GM23338 (cell line): ENCODE results near the gene HMCES. TPM values are rescaled to one million over a fixed set of nuclear protein-coding genes. Genes with fewer than 3 reads are reported as not detected.

Experiments
- ATAC-seq: fragments of 200-7000 bp; cut with Tn5 transposase; 3 replicates; pipeline ENCODE4 v1.9.1; 2020
- DNase-seq: peaks from one replicate; pipeline ENCODE4 v3.0.0-alpha.2; 2015; ENCODE audit warnings: low spot score
- H2AFZ ChIP-seq: fragments of 200-600 bp; sonication (generic); 2 replicates; pipeline ENCODE4 v1.8.0; 2016; ENCODE audit warnings: antibody characterized with exemption, mild to moderate bottlenecking, moderate library complexity
- H3F3A ChIP-seq: fragments of 200-600 bp; sonication (generic); replicated peaks from 2 replicates; pipeline ENCODE4 v1.8.0; 2017; ENCODE audit warnings: antibody characterized with exemption, mixed run types, low read depth
- H3K27ac ChIP-seq: fragments of 200-600 bp; sonication (generic); 2 replicates; pipeline ENCODE4 v1.6.1; 2016; ENCODE audit warnings: low read depth
- H3K27me3 ChIP-seq: fragments of 200-600 bp; sonication (generic); 2 replicates; pipeline ENCODE4 v1.8.0; 2016; ENCODE audit warnings: mild to moderate bottlenecking, mixed run types, moderate library complexity; ENCODE audit not compliant: insufficient read depth
- H3K36me3 ChIP-seq: fragments of 200-600 bp; sonication (generic); 2 replicates; pipeline ENCODE4 v1.8.0; 2016; ENCODE audit warnings: mild to moderate bottlenecking; ENCODE audit not compliant: insufficient read depth
- H3K4me1 ChIP-seq: fragments of 200-600 bp; sonication (generic); 2 replicates; pipeline ENCODE4 v1.8.0; 2016; ENCODE audit warnings: mild to moderate bottlenecking, moderate library complexity; ENCODE audit not compliant: insufficient read depth
- H3K4me2 ChIP-seq: fragments of 200-600 bp; sonication (generic); 2 replicates; pipeline ENCODE4 v1.7.1; 2017; ENCODE audit warnings: mixed run types
- H3K4me3 ChIP-seq: fragments of 200-600 bp; sonication (generic); 2 replicates; pipeline ENCODE4 v1.6.1; 2016; ENCODE audit warnings: mixed run types
- H3K79me2 ChIP-seq: fragments of 200-600 bp; sonication (generic); replicated peaks from 2 replicates; pipeline ENCODE4 v1.8.0; 2017; ENCODE audit warnings: mild to moderate bottlenecking; ENCODE audit not compliant: insufficient read depth
- H3K9me2 ChIP-seq: fragments of 200-600 bp; sonication (generic); 2 replicates; pipeline ENCODE4 v1.8.0; 2017; ENCODE audit not compliant: insufficient read depth
- H4K20me1 ChIP-seq: fragments of 200-600 bp; sonication (generic); replicated peaks from 2 replicates; pipeline ENCODE4 v1.8.0; 2017; ENCODE audit warnings: mild to moderate bottlenecking; ENCODE audit not compliant: insufficient read depth
- H3K27ac Mint-ChIP-seq: 2 replicates; pipeline ENCODE4 v1.8.0; 2020; ENCODE audit warnings: inconsistent platforms, mild to moderate bottlenecking, moderate library complexity, mixed read lengths
- H3K27me3 Mint-ChIP-seq: 3 replicates; pipeline ENCODE4 v1.8.0; 2022; ENCODE audit warnings: low read depth, mild to moderate bottlenecking, moderate library complexity, mixed read lengths, inconsistent platforms; ENCODE audit not compliant: insufficient read depth, poor library complexity
- H3K36me3 Mint-ChIP-seq: 3 replicates; pipeline ENCODE4 v1.8.0; 2021; ENCODE audit warnings: low read depth, mild to moderate bottlenecking, inconsistent platforms, moderate library complexity, mixed read lengths
- H3K4me1 Mint-ChIP-seq: 3 replicates; pipeline ENCODE4 v1.8.0; 2020; ENCODE audit warnings: mild to moderate bottlenecking, inconsistent platforms, mixed read lengths
- H3K4me3 Mint-ChIP-seq: 3 replicates; pipeline ENCODE4 v1.8.0; 2021; ENCODE audit warnings: moderate library complexity, mild to moderate bottlenecking, inconsistent platforms, mixed read lengths
- H3K9me3 Mint-ChIP-seq: 3 replicates; pipeline ENCODE4 v1.8.0; 2020; ENCODE audit warnings: moderate library complexity, mild to moderate bottlenecking, inconsistent platforms, mixed read lengths
- EZH2 ChIP-seq: fragments of 200-600 bp; sonication (generic); IDR thresholded peaks from one replicate; pipeline ENCODE4 v1.8.0; 2017; ENCODE audit warnings: antibody characterized with exemption, mild to moderate bottlenecking, low read depth; ENCODE audit not compliant: unreplicated experiment
- JUNB ChIP-seq: IDR thresholded peaks from one replicate; pipeline ENCODE4 v1.6.1; 2016; ENCODE audit warnings: antibody characterized with exemption; ENCODE audit not compliant: unreplicated experiment
- STAT1 ChIP-seq: IDR thresholded peaks from one replicate; pipeline ENCODE4 v1.6.1; 2016; ENCODE audit warnings: antibody characterized with exemption; ENCODE audit not compliant: unreplicated experiment
- ZNF114 ChIP-seq: fragments of 250-450 bp; sonication (Bioruptor Pico); IDR thresholded peaks from 2 replicates; pipeline ENCODE4 v1.5.0; 2020; ENCODE audit warnings: mild to moderate bottlenecking, moderate library complexity
- ZNF331 ChIP-seq: fragments of 250-450 bp; sonication (Bioruptor Pico); IDR thresholded peaks from 2 replicates; pipeline ENCODE4 v1.5.0; 2020; ENCODE audit warnings: low read depth, mild to moderate bottlenecking, moderate library complexity
- polyA plus RNA-seq: library from polyadenylated mRNA; unstranded; fragments of >200 nt; fragmentation: Nextera tagmentation; extraction: Ambion mirVana; gene quantifications from 2 replicates; pipeline ENCODE4 v1.2.1, GENCODE V29; 2016
- total RNA-seq: library from RNA; depleted of rRNA; stranded (reverse); fragments of >200 nt; shearing (Covaris generic); gene quantifications from 2 replicates; pipeline ENCODE4 v1.2.3, GENCODE V29; 2014
- TF ChIP-seq, protein P1 (sequence below): IDR thresholded peaks from 2 replicates; pipeline ENCODE4 v1.6.1; 2016; ENCODE audit warnings: antibody characterized with exemption
- TF ChIP-seq, protein P2 (sequence below): fragments of 250-450 bp; sonication (Bioruptor Pico); IDR thresholded peaks from 2 replicates; pipeline ENCODE4 v1.5.0; 2020; ENCODE audit warnings: mild to moderate bottlenecking, moderate library complexity
- TF ChIP-seq, protein P3 (sequence below): IDR thresholded peaks from one replicate; pipeline ENCODE4 v1.6.1; 2018; ENCODE audit warnings: antibody characterized with exemption; ENCODE audit not compliant: unreplicated experiment

Gene HMCES
- total and polyA plus RNA-seq, 2 experiments from 2014 or later: 36.5 to 44.5 TPM

DNA sequence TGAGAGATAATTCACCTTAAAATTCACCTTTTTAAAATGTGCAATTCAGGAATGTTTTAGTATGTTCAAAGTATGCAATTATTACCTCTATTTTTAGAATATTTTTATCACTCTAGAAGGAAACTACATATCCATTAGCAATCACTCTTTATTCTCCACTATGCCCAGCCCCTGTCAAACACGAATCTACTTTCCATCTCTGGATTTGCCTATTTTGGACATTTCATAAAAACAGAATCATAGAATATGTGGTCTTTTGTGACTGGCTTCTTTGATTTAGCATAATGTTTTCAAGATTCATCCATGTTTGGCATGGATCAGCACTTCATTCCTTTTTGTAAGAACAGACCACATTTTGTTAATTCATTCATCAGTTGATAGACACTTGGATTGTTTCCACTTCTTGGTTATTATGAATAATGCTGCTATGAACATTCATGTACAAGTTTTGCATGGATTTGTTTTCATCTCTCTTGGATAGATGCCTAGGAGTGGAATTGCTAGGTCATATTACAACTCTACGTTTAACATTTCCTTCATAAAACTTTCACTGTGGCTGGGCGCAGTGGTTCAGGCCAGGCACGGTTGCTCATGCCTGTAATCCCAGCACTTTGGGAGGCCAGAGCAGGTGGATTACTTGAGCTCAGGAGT is 12.7 kb downstream of the HMCES start:
- Histone ChIP-seq H3K4me3 (no peak overlapping the region), H4K20me1 (no peaks in the 10 kb centered on the region), H3K4me1 (no peaks in the 10 kb centered on the region), H3K27ac (no peak overlapping the region), H3K27me3 (no peaks in the 10 kb centered on the region), H3F3A (0 out of 2 replicates have a peak, but pooled peaks cover 3% of the 10 kb centered on the region), H3K36me3 (peaks cover 28% of the 10 kb centered on the region; the same call in 1 of the 2 replicates), H3K4me2 (no peak overlapping the region), H2AFZ (no peak overlapping the region), H3K9me2 (no peaks in the 10 kb centered on the region), H3K79me2 (no peaks in the 10 kb centered on the region)
- no peaks in the 10 kb centered on the region for H3K9me3 Mint-ChIP-seq
- H3K36me3 Mint-ChIP-seq: peaks cover 33% of the 10 kb centered on the region
- no peak for ATAC-seq
- no peak for DNase-seq
- TF ChIP-seq, protein P1, sequence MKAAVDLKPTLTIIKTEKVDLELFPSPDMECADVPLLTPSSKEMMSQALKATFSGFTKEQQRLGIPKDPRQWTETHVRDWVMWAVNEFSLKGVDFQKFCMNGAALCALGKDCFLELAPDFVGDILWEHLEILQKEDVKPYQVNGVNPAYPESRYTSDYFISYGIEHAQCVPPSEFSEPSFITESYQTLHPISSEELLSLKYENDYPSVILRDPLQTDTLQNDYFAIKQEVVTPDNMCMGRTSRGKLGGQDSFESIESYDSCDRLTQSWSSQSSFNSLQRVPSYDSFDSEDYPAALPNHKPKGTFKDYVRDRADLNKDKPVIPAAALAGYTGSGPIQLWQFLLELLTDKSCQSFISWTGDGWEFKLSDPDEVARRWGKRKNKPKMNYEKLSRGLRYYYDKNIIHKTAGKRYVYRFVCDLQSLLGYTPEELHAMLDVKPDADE: no peak
- TF ChIP-seq JUNB: no peak
- TF ChIP-seq, protein P2, sequence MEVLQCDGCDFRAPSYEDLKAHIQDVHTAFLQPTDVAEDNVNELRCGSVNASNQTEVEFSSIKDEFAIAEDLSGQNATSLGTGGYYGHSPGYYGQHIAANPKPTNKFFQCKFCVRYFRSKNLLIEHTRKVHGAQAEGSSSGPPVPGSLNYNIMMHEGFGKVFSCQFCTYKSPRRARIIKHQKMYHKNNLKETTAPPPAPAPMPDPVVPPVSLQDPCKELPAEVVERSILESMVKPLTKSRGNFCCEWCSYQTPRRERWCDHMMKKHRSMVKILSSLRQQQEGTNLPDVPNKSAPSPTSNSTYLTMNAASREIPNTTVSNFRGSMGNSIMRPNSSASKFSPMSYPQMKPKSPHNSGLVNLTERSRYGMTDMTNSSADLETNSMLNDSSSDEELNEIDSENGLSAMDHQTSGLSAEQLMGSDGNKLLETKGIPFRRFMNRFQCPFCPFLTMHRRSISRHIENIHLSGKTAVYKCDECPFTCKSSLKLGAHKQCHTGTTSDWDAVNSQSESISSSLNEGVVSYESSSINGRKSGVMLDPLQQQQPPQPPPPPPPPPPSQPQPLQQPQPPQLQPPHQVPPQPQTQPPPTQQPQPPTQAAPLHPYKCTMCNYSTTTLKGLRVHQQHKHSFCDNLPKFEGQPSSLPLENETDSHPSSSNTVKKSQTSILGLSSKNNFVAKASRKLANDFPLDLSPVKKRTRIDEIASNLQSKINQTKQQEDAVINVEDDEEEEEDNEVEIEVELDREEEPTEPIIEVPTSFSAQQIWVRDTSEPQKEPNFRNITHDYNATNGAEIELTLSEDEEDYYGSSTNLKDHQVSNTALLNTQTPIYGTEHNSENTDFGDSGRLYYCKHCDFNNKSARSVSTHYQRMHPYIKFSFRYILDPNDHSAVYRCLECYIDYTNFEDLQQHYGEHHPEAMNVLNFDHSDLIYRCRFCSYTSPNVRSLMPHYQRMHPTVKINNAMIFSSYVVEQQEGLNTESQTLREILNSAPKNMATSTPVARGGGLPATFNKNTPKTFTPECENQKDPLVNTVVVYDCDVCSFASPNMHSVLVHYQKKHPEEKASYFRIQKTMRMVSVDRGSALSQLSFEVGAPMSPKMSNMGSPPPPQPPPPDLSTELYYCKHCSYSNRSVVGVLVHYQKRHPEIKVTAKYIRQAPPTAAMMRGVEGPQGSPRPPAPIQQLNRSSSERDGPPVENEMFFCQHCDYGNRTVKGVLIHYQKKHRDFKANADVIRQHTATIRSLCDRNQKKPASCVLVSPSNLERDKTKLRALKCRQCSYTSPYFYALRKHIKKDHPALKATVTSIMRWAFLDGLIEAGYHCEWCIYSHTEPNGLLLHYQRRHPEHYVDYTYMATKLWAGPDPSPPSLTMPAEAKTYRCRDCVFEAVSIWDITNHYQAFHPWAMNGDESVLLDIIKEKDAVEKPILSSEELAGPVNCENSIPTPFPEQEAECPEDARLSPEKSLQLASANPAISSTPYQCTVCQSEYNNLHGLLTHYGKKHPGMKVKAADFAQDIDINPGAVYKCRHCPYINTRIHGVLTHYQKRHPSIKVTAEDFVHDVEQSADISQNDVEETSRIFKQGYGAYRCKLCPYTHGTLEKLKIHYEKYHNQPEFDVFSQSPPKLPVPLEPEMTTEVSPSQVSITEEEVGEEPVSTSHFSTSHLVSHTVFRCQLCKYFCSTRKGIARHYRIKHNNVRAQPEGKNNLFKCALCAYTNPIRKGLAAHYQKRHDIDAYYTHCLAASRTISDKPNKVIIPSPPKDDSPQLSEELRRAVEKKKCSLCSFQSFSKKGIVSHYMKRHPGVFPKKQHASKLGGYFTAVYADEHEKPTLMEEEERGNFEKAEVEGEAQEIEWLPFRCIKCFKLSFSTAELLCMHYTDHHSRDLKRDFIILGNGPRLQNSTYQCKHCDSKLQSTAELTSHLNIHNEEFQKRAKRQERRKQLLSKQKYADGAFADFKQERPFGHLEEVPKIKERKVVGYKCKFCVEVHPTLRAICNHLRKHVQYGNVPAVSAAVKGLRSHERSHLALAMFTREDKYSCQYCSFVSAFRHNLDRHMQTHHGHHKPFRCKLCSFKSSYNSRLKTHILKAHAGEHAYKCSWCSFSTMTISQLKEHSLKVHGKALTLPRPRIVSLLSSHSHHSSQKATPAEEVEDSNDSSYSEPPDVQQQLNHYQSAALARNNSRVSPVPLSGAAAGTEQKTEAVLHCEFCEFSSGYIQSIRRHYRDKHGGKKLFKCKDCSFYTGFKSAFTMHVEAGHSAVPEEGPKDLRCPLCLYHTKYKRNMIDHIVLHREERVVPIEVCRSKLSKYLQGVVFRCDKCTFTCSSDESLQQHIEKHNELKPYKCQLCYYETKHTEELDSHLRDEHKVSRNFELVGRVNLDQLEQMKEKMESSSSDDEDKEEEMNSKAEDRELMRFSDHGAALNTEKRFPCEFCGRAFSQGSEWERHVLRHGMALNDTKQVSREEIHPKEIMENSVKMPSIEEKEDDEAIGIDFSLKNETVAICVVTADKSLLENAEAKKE (CRISPR knock-in tag): no peak
- TF ChIP-seq ZNF114 (CRISPR knock-in tag): no peak
- TF ChIP-seq, protein P3, sequence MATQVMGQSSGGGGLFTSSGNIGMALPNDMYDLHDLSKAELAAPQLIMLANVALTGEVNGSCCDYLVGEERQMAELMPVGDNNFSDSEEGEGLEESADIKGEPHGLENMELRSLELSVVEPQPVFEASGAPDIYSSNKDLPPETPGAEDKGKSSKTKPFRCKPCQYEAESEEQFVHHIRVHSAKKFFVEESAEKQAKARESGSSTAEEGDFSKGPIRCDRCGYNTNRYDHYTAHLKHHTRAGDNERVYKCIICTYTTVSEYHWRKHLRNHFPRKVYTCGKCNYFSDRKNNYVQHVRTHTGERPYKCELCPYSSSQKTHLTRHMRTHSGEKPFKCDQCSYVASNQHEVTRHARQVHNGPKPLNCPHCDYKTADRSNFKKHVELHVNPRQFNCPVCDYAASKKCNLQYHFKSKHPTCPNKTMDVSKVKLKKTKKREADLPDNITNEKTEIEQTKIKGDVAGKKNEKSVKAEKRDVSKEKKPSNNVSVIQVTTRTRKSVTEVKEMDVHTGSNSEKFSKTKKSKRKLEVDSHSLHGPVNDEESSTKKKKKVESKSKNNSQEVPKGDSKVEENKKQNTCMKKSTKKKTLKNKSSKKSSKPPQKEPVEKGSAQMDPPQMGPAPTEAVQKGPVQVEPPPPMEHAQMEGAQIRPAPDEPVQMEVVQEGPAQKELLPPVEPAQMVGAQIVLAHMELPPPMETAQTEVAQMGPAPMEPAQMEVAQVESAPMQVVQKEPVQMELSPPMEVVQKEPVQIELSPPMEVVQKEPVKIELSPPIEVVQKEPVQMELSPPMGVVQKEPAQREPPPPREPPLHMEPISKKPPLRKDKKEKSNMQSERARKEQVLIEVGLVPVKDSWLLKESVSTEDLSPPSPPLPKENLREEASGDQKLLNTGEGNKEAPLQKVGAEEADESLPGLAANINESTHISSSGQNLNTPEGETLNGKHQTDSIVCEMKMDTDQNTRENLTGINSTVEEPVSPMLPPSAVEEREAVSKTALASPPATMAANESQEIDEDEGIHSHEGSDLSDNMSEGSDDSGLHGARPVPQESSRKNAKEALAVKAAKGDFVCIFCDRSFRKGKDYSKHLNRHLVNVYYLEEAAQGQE: no peak
- no peak for TF ChIP-seq ZNF331
- no peak for TF ChIP-seq STAT1
- no peak for TF ChIP-seq EZH2
- no peak overlapping the region for H3K4me3 Mint-ChIP-seq
- peaks cover 2% of the 10 kb centered on the region for H3K27me3 Mint-ChIP-seq
- H3K27ac Mint-ChIP-seq: no peak overlapping the region
- H3K4me1 Mint-ChIP-seq: no peaks in the 10 kb centered on the region
